Measurements from ENCODE around the gene SLC2A1. TPM values are rescaled to one million over a fixed set of nuclear protein-coding genes. Genes with fewer than 3 reads are reported as not detected.
A peak's percentile ranks its signal among the peaks of the same experiment; 100 is the strongest.

The SLC2A1 gene
- total and polyA plus RNA-seq, 9 of the 15 experiments (the other 6 are each of a cell fraction or from before 2014, with no cell fraction given) = 12.6 to 153 (median 48.0) TPM

DNA sequence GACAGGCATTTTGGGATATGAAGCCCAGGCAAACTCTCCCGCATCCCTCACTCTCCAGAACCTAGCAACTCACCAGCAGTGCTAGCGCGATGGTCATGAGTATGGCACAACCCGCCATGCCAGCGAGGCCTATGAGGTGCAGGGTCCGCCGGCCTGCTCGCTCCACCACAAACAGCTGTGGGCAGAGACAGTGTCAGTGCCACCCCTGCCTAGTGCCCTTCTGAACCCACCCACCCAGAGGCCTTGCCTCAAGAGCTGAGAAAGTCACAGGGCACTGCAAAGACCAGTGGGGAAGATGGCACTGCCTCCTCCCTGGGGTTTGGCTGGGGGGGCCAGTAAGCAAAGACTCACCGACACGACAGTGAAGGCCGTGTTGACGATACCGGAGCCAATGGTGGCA is 29.8 kb downstream of the SLC2A1 start:
- POLR2A ChIA-PET = interaction anchor here (0.7 to 1.2 kb wide), 2 partner anchors 9 to 13 kb away, joined by 3 read pairs; no protein-coding TSS in a partner anchor
- peaks cover 86% of the 10 kb centered on the region for H3K36me3 ChIP-seq (ENCODE audit: control insufficient read depth, insufficient read depth, low read length)

More for the DNA sequence above, 29.8 kb downstream of the SLC2A1 start:
- FAIRE-seq (no peak), ATAC-seq (no peak), DNase-seq (ENCODE audit: extremely low read depth in 1 of 4, low spot score in 3 of 4) (peak in 1 of 4 experiments; percentile 10)
- Histone ChIP-seq H4K20me1 (replicated peaks; ENCODE audit: control insufficient read depth, insufficient read depth, low read length) (peaks cover 10% of the 10 kb centered on the region), H2AFZ (ENCODE audit: low read depth, low read length) (no peak overlapping the region), H3K9me3 (replicated peaks; ENCODE audit: control insufficient read depth, insufficient read depth, low read depth, low read length) (no peaks in the 10 kb centered on the region), H3K27me3 (ENCODE audit: control insufficient read depth in 2 of 2, insufficient read depth in 2 of 2, low read length in 2 of 2) (no peaks in the 10 kb centered on the region), H3K4me3 (no peak overlapping the region), H3K4me2 (ENCODE audit: insufficient read depth, low read length) (no peak overlapping the region), H3K27ac (ENCODE audit: extremely low read depth, low read depth, low read length) (no peak overlapping the region), H3K9ac (ENCODE audit: insufficient read depth in 1 of 2, low read depth in 2 of 2, low read length in 2 of 2) (peak overlapping the region in 1 of 2 experiments; percentile 32; a peak in 2 of 4 replicates), H3K4me1 (replicated peaks in 1 of 2; ENCODE audit: control insufficient read depth in 2 of 2, insufficient read depth in 2 of 2, low read length in 2 of 2) (peaks cover 49 to 75% of the 10 kb centered on the region in 2 experiments), H3K79me2 (ENCODE audit: control insufficient read depth, insufficient read depth, low read length) (peaks cover 36% of the 10 kb centered on the region), H3K9me1 (ENCODE audit: control insufficient read depth, insufficient read depth, low read length) (peaks cover 10% of the 10 kb centered on the region)
- CTCF ChIA-PET (ENCODE audit: low intra/inter-chr PET ratio) = interaction anchor here (0.6 kb wide), 1 partner anchor 10 kb away, joined by 3 read pairs; no protein-coding TSS in a partner anchor
- in situ Hi-C loops (cut with MboI) (no loop called here), intact Hi-C loops (cut with micrococcal nuclease) (no loop called here)
- BruUV-seq (replicated peaks) = no TSS peak
- 96% methylated on average over 12 of the region's 13 CpGs for WGBS (ENCODE audit: insufficient coverage, low coverage, missing lambda C conversion rate)
- TF ChIP-seq, protein P1, sequence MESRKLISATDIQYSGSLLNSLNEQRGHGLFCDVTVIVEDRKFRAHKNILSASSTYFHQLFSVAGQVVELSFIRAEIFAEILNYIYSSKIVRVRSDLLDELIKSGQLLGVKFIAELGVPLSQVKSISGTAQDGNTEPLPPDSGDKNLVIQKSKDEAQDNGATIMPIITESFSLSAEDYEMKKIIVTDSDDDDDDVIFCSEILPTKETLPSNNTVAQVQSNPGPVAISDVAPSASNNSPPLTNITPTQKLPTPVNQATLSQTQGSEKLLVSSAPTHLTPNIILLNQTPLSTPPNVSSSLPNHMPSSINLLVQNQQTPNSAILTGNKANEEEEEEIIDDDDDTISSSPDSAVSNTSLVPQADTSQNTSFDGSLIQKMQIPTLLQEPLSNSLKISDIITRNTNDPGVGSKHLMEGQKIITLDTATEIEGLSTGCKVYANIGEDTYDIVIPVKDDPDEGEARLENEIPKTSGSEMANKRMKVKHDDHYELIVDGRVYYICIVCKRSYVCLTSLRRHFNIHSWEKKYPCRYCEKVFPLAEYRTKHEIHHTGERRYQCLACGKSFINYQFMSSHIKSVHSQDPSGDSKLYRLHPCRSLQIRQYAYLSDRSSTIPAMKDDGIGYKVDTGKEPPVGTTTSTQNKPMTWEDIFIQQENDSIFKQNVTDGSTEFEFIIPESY (CRISPR knock-in tag; IDR thresholded peaks at IDR 0.05) = 0 out of 2 replicates have a peak, but pooled peaks have one; percentile 30
- TF ChIP-seq FOXA3 (CRISPR knock-in tag; conservative IDR thresholded peaks at IDR 0.05 in 1 of 2, IDR thresholded peaks at IDR 0.05 in 1 of 2) = no peak
- no peak for TF ChIP-seq MAFG (tag; conservative IDR thresholded peaks at IDR 0.05)
- TF ChIP-seq RBM22 (IDR thresholded peaks at IDR 0.05; ENCODE audit: low read depth, low read length, poor library complexity, severe bottlenecking) = peak; percentile 65
- TF ChIP-seq NFE2 (IDR thresholded peaks at IDR 0.05; ENCODE audit: low read depth) = no peak
- no peak for TF ChIP-seq HIVEP1 (CRISPR knock-in tag; IDR thresholded peaks at IDR 0.05)
- no peak for TF ChIP-seq TCFL5 (CRISPR knock-in tag; conservative IDR thresholded peaks at IDR 0.05)
- no peak for TF ChIP-seq WHSC1 (IDR thresholded peaks at IDR 0.05; ENCODE audit: low read length)
- no peak for TF ChIP-seq ZNF707 (CRISPR knock-in tag; conservative IDR thresholded peaks at IDR 0.05)
- no peak for TF ChIP-seq RFX7 (CRISPR knock-in tag; IDR thresholded peaks at IDR 0.05)
- no peak for TF ChIP-seq KLF1 (tag; IDR thresholded peaks at IDR 0.05)
- peak; percentile 48 for TF ChIP-seq POLR2G (IDR thresholded peaks at IDR 0.05; ENCODE audit: low read depth, low read length)
- TF ChIP-seq, protein P2, sequence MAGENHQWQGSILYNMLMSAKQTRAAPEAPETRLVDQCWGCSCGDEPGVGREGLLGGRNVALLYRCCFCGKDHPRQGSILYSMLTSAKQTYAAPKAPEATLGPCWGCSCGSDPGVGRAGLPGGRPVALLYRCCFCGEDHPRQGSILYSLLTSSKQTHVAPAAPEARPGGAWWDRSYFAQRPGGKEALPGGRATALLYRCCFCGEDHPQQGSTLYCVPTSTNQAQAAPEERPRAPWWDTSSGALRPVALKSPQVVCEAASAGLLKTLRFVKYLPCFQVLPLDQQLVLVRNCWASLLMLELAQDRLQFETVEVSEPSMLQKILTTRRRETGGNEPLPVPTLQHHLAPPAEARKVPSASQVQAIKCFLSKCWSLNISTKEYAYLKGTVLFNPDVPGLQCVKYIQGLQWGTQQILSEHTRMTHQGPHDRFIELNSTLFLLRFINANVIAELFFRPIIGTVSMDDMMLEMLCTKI (IDR thresholded peaks at IDR 0.05; ENCODE audit: partially characterized antibody) = no peak
- TF ChIP-seq RCOR1 (IDR thresholded peaks at IDR 0.05; ENCODE audit: borderline replicate concordance in 1 of 2, low read depth in 2 of 2, low read length in 2 of 2) = no peak
- no peak for TF ChIP-seq ZNF586 (CRISPR knock-in tag; conservative IDR thresholded peaks at IDR 0.05)
